ENCODE results near the gene SPNS2. TPM values are rescaled to one million over a fixed set of nuclear protein-coding genes. Genes with fewer than 3 reads are reported as not detected.

The SPNS2 gene
- total RNA-seq, 1 experiment from 2014 or later = 0.33 TPM

GRCh38 chr17:4503283-4504025, 4.8 kb downstream of the SPNS2 start:
- Mint-ChIP-seq H3K4me3 (no peak overlapping the region), H3K4me1 (peaks cover 21 to 29% of the 10 kb centered on the region in 2 experiments), H3K27ac (no peak overlapping the region), H3K36me3 (ENCODE audit: insufficient read depth in 1 of 3, low read depth in 3 of 3) (no peaks in the 10 kb centered on the region), H3K27me3 (ENCODE audit: low read depth) (peaks cover 52% of the 10 kb centered on the region), H3K9me3 (no peaks in the 10 kb centered on the region; a peak in 1 of 5 replicates)
- Histone ChIP-seq H2BK120ac (ENCODE audit: low read depth, low read length, poor library complexity, severe bottlenecking) (no peak overlapping the region), H2BK20ac (ENCODE audit: low read depth, low read length, poor library complexity, severe bottlenecking) (no peak overlapping the region), H3K14ac (ENCODE audit: insufficient read depth, low read length) (no peak overlapping the region), H4K91ac (ENCODE audit: insufficient read length, low read depth, low read length) (no peak overlapping the region), H4K8ac (replicated peaks; ENCODE audit: insufficient read length, low read depth, low read length) (no peak overlapping the region), H3K79me2 (ENCODE audit: insufficient read depth, low read length) (no peaks in the 10 kb centered on the region), H3K23ac (ENCODE audit: insufficient read length, low read depth, low read length) (no peak overlapping the region), H4K20me1 (ENCODE audit: control insufficient read depth, insufficient read depth, insufficient read length) (no peaks in the 10 kb centered on the region), H3K4me1 (ENCODE audit: insufficient read depth, low read length) (no peaks in the 10 kb centered on the region), H3K27me3 (ENCODE audit: insufficient read depth, low read length) (peaks cover 16% of the 10 kb centered on the region), H4K5ac (ENCODE audit: insufficient read length, low read depth, low read length) (no peak overlapping the region), H3T11ph (ENCODE audit: low read length) (no peak overlapping the region), H3K56ac (ENCODE audit: insufficient read length, low read depth, low read length) (no peak overlapping the region), H3K79me1 (ENCODE audit: insufficient read depth, low read depth, low read length, poor library complexity, severe bottlenecking) (no peaks in the 10 kb centered on the region), H2AK5ac (ENCODE audit: insufficient read length, low read length) (no peak overlapping the region), H2BK5ac (ENCODE audit: insufficient read length, low read length) (no peak overlapping the region), H3K4me2 (ENCODE audit: insufficient read depth, insufficient read length, low read length) (no peak overlapping the region), H2BK15ac (ENCODE audit: low read depth, low read length) (no peak overlapping the region), H3K4ac (ENCODE audit: low read depth, low read length) (no peak overlapping the region), H3K23me2 (ENCODE audit: insufficient read length, low read depth, low read length, poor library complexity, severe bottlenecking) (peaks cover 11% of the 10 kb centered on the region), H2BK12ac (ENCODE audit: insufficient read length, low read depth, low read length) (no peak overlapping the region), H2AFZ (ENCODE audit: low read length) (no peak overlapping the region), H3K9me3 (ENCODE audit: control insufficient read depth, low read depth, low read length) (no peaks in the 10 kb centered on the region), H3K27ac (ENCODE audit: insufficient read length, low read depth, low read length) (no peak overlapping the region), H3K9ac (ENCODE audit: extremely low read depth, insufficient read length, low read length) (no peak overlapping the region), H3K18ac (ENCODE audit: insufficient read length, low read depth, low read length) (no peak overlapping the region)
- no CpG with 5 or more reads among the region's 4 CpGs for WGBS (ENCODE audit: extremely low coverage, insufficient read length, low lambda C conversion rate)
- DNase-seq = no peak
- no peak for TF ChIP-seq CTCF (conservative IDR thresholded peaks at IDR 0.05)
